HepG2 (cell line): Measurements from ENCODE around the gene SNED1. TPM values are rescaled to one million over a fixed set of nuclear protein-coding genes. Genes with fewer than 3 reads are reported as not detected.
A peak's percentile ranks its signal among the peaks of the same experiment; 100 is the strongest.

Source experiments
- ATAC-seq: fragments of 200-7000 bp; cut with Tn5 transposase; 3 replicates; pipeline ENCODE4 v1.9.1; 2020; ENCODE audit warnings: mild to moderate bottlenecking, moderate library complexity
- BruUV-seq: library from RNA; stranded (reverse); fragments of 400-500 nt; replicated peaks from 2 replicates; lab custom pipeline; 2021; lab: Mats Ljungman, UMichigan
- CTCF ChIA-PET: fragments of 300-600 bp; formaldehyde crosslinking; extraction: SDS; loops from one replicate; lab custom pipeline; 2021; ENCODE audit warnings: low total read pairs, inconsistent platforms, low intra/inter-chr PET ratio; lab: Yijun Ruan, JAX
- POLR2A ChIA-PET: fragments of 350-600 bp; sonication (Branson Sonifier 250); formaldehyde crosslinking; loops from one replicate; lab custom pipeline; 2020; ENCODE audit warnings: antibody characterized with exemption, inconsistent platforms; lab: Yijun Ruan, JAX
- DNase-seq: peaks from one replicate; pipeline ENCODE4 v3.0.0-alpha.2; 2015; ENCODE audit warnings: low spot score
- FAIRE-seq: peaks from 3 replicates; lab custom pipeline; 2011; peaks lifted over from hg19 to GRCh38; lab: Jason Lieb, UNC
- H2AFZ ChIP-seq: one replicate; pipeline ENCODE4 v1.6.1; 2011; ENCODE audit warnings: low read length, inconsistent platforms
- H3K27ac ChIP-seq: fragments of 300-600 bp; 3 replicates; pipeline ENCODE4 v1.8.0; 2011; ENCODE audit warnings: mixed run types, mild to moderate bottlenecking, mixed read lengths, low read length, inconsistent platforms; ENCODE audit not compliant: insufficient read depth; ENCODE audit errors: extremely low read length
- H3K27me3 ChIP-seq, 2 experiments: fragments of 200-600 bp in 1 of 2; 2 replicates in 1 of 2; 3 replicates in 1 of 2; pipeline versions ENCODE4 v1.6.0 to v1.8.0; 2011; ENCODE audit warnings: low read length in 2 of 2, mild to moderate bottlenecking in 2 of 2, moderate library complexity in 2 of 2, inconsistent platforms in 1 of 2; ENCODE audit not compliant: insufficient read depth in 2 of 2, control insufficient read depth in 1 of 2
- H3K36me3 ChIP-seq, 2 experiments: fragments of 200-600 bp in 1 of 2; replicated peaks in 1 of 2; 2 replicates in 1 of 2; 3 replicates in 1 of 2; pipeline versions ENCODE4 v1.5.1 to v1.8.0; 2011; ENCODE audit warnings: low read length in 2 of 2, inconsistent platforms in 1 of 2; ENCODE audit not compliant: insufficient read depth in 2 of 2, control insufficient read depth in 1 of 2
- H3K4me1 ChIP-seq: 2 replicates; pipeline ENCODE4 v1.5.1; 2012; ENCODE audit warnings: low read length, inconsistent platforms; ENCODE audit not compliant: insufficient read depth
- H3K4me2 ChIP-seq: 2 replicates; pipeline ENCODE4 v1.6.0; 2011; ENCODE audit warnings: low read depth, low read length, inconsistent platforms
- H3K4me3 ChIP-seq, 3 experiments: fragments of 200-600 bp in 1 of 3; sonication (generic), shearing (Covaris generic) in 1 of 3; replicated peaks in 1 of 3; 2 replicates each; pipeline ENCODE4 v1.5.1; 2011 to 2016; ENCODE audit warnings: low read length in 3 of 3, inconsistent platforms in 2 of 3, low read depth in 2 of 3, mild to moderate bottlenecking in 2 of 3, control low read depth in 1 of 3, mixed read lengths in 1 of 3; ENCODE audit not compliant: insufficient read depth in 1 of 3
- H3K79me2 ChIP-seq: one replicate; pipeline ENCODE4 v1.6.1; 2011; ENCODE audit warnings: low read length, inconsistent platforms; ENCODE audit not compliant: insufficient read depth
- H3K9ac ChIP-seq: 2 replicates; pipeline ENCODE4 v1.6.0; 2011; ENCODE audit warnings: mild to moderate bottlenecking, low read depth, low read length, inconsistent platforms; ENCODE audit not compliant: insufficient read depth
- H3K9me3 ChIP-seq: 2 replicates; pipeline ENCODE4 v1.5.1; 2012; ENCODE audit warnings: mild to moderate bottlenecking, low read length
- H4K20me1 ChIP-seq: 2 replicates; pipeline ENCODE4 v1.6.0; 2011; ENCODE audit warnings: inconsistent platforms, mild to moderate bottlenecking, low read length, moderate library complexity; ENCODE audit not compliant: insufficient read depth
- AKAP8 ChIP-seq: sonication (generic); formaldehyde crosslinking; IDR thresholded peaks from 2 replicates; pipeline ENCODE4 v1.5.1; 2020; ENCODE audit warnings: mild to moderate bottlenecking, missing genetic modification reagents
- ARID2 ChIP-seq: sonication (generic); formaldehyde crosslinking; IDR thresholded peaks from 2 replicates; pipeline ENCODE4 v1.8.1; 2022; ENCODE audit warnings: mild to moderate bottlenecking, missing genetic modification reagents, borderline replicate concordance
- CREB1 ChIP-seq, 2 experiments: fragments of 450-650 bp in 1 of 2; IDR thresholded peaks; 2 replicates each; pipeline ENCODE4 v1.6.1; 2016 to 2017; ENCODE audit warnings: control low read depth in 1 of 2, mild to moderate bottlenecking in 1 of 2, missing compliant biosample characterization in 1 of 2, missing genetic modification characterization in 1 of 2
- HOXA7 ChIP-seq: sonication (generic); formaldehyde crosslinking; IDR thresholded peaks from 2 replicates; pipeline ENCODE4 v1.8.1; 2022; ENCODE audit warnings: mild to moderate bottlenecking, missing genetic modification reagents, moderate library complexity
- TAF15 ChIP-seq: fragments of 200-400 bp; formaldehyde crosslinking; IDR thresholded peaks from one replicate; pipeline ENCODE4 v1.6.1; 2018; ENCODE audit warnings: mild to moderate bottlenecking, low read depth, low read length; ENCODE audit not compliant: poor library complexity, severe bottlenecking
- ZBTB1 ChIP-seq: sonication (generic); formaldehyde crosslinking; IDR thresholded peaks from 2 replicates; pipeline ENCODE4 v1.4.0; 2020; ENCODE audit warnings: missing genetic modification reagents, borderline replicate concordance
- ZNF12 ChIP-seq: sonication (generic); formaldehyde crosslinking; IDR thresholded peaks from 2 replicates; pipeline ENCODE4 v1.5.0; 2020; ENCODE audit warnings: missing genetic modification reagents
- ZNF230 ChIP-seq: sonication (generic); formaldehyde crosslinking; IDR thresholded peaks from 2 replicates; pipeline ENCODE4 v1.4.0; 2020; ENCODE audit warnings: mild to moderate bottlenecking, missing genetic modification reagents
- ZNF468 ChIP-seq: sonication (generic); formaldehyde crosslinking; IDR thresholded peaks from 2 replicates; pipeline ENCODE4 v1.8.0; 2022; ENCODE audit warnings: mild to moderate bottlenecking, moderate library complexity, missing genetic modification reagents
- WGBS: methylation state at CpG from one replicate; pipeline ENCODE4 v1.1.6; 2017; ENCODE audit warnings: low lambda C conversion rate; 5-methylcytosine and 5-hydroxymethylcytosine counted together
- in situ Hi-C: cut with HindIII; loops from 2 replicates; pipeline ENCODE4 v1.10.0; 2017; ENCODE audit warnings: low pct_unique_long_range_greater_than_20kb; ENCODE audit not compliant: extremely low pct_ligation_motif_present
- intact Hi-C: fragments of 100-400 bp; cut with micrococcal nuclease; formaldehyde crosslinking; loops from one replicate; pipeline ENCODE4 v1.10.0; 2022; ENCODE audit not compliant: unreplicated experiment
- polyA plus RNA-seq, 8 experiments: library from polyadenylated mRNA; depleted of rRNA in 3 of 8; stranded (reverse) in 7 of 8; unstranded in 1 of 8; fragments of >200 nt; fragmentation: Illumina TruSeq in 4 of 8; extraction: Trizol in 4 of 8; gene quantifications; 2 replicates each; pipeline versions ENCODE4 v1.2.1 to v1.2.3, GENCODE V29; 2011 to 2016; ENCODE audit warnings: low read depth in 4 of 8, missing spikeins in 1 of 8, mixed read lengths in 1 of 8; ENCODE audit not compliant: insufficient read depth in 1 of 8
- total RNA-seq, 5 experiments: library from RNA; depleted of rRNA; stranded (reverse); fragments of >200 nt; fragmentation: Illumina TruSeq; extraction: Trizol; gene quantifications; 2 replicates each; pipeline ENCODE4 v1.2.3, GENCODE V29; 2016; ENCODE audit warnings: low read depth in 1 of 5
- TF ChIP-seq, protein P1 (sequence below): sonication (generic); formaldehyde crosslinking; IDR thresholded peaks from 2 replicates; pipeline ENCODE4 v1.4.0; 2020; ENCODE audit warnings: missing genetic modification reagents
- TF ChIP-seq, protein P2 (sequence below), 2 experiments: sonication (generic) in 1 of 2; formaldehyde crosslinking in 1 of 2; IDR thresholded peaks; 2 replicates each; pipeline versions ENCODE4 v1.4.0 to v1.6.1; 2018 to 2020; ENCODE audit warnings: missing genetic modification reagents in 2 of 2, borderline replicate concordance in 1 of 2, low read depth in 1 of 2, mild to moderate bottlenecking in 1 of 2, missing biosample characterization in 1 of 2

SNED1 gene
- total and polyA plus RNA-seq, 2 of the 13 experiments (the other 11 are each of a cell fraction or from before 2014, with no cell fraction given), result 0.15 to 0.65 TPM

DNA sequence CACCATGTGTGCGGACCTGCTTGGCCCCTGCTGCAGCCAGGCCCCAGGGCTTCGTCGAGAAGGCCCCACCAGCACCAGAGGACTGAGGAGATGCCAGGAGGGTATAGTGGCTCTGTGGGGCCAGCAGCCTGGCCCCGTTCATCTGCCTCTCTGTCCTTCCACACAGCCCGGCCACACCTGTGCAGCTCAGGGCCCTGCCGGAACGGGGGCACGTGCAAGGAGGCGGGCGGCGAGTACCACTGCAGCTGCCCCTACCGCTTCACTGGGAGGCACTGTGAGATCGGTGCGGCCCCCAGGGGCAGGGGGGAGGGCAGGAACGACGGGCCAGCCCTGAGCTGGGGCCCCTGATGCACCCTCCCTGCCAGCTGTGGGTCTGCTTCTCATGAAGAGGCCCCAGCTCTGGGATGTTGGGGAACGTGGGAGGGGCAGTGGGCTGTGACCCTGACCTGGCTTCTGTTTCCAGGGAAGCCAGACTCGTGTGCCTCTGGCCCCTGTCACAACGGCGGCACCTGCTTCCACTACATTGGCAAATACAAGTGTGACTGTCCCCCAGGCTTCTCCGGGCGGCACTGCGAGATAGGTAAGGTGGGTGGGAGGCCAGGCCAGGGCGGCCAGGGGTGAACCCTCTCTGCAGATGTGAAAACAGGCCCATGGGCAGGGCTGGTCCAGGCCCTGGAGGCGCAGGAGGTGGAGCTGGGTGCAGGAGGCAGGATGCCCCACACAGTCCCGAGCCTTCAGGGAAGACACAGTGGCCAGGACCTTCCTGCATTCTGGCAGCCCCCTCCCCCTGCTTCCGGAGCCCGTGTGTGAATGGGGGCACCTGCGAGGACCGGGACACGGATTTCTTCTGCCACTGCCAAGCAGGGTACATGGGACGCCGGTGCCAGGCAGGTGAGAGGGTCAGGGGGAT is 53.4 kb downstream of the SNED1 start:
- POLR2A ChIA-PET, result no interaction called here
- TF ChIP-seq ZNF12 (CRISPR knock-in tag), result no peak
- no peak for TF ChIP-seq AKAP8 (CRISPR knock-in tag)
- TF ChIP-seq ZNF468, result no peak
- TF ChIP-seq ARID2 (CRISPR knock-in tag), result no peak
- no peak for TF ChIP-seq ZBTB1 (CRISPR knock-in tag)
- TF ChIP-seq TAF15, result no peak
- TF ChIP-seq, protein P1, sequence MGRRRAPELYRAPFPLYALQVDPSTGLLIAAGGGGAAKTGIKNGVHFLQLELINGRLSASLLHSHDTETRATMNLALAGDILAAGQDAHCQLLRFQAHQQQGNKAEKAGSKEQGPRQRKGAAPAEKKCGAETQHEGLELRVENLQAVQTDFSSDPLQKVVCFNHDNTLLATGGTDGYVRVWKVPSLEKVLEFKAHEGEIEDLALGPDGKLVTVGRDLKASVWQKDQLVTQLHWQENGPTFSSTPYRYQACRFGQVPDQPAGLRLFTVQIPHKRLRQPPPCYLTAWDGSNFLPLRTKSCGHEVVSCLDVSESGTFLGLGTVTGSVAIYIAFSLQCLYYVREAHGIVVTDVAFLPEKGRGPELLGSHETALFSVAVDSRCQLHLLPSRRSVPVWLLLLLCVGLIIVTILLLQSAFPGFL (CRISPR knock-in tag), result no peak
- TF ChIP-seq ZNF230 (CRISPR knock-in tag), result no peak
- no peak for TF ChIP-seq CREB1 (IDR thresholded peaks at IDR 0.05)
- TF ChIP-seq CREB1 (CRISPR knock-in tag; IDR thresholded peaks at IDR 0.05), result no peak
- TF ChIP-seq, protein P2, sequence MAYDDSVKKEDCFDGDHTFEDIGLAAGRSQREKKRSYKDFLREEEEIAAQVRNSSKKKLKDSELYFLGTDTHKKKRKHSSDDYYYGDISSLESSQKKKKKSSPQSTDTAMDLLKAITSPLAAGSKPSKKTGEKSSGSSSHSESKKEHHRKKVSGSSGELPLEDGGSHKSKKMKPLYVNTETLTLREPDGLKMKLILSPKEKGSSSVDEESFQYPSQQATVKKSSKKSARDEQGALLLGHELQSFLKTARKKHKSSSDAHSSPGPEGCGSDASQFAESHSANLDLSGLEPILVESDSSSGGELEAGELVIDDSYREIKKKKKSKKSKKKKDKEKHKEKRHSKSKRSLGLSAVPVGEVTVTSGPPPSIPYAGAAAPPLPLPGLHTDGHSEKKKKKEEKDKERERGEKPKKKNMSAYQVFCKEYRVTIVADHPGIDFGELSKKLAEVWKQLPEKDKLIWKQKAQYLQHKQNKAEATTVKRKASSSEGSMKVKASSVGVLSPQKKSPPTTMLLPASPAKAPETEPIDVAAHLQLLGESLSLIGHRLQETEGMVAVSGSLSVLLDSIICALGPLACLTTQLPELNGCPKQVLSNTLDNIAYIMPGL (CRISPR knock-in tag; IDR thresholded peaks at IDR 0.05; ENCODE audit: borderline replicate concordance in 1 of 2, low read depth in 1 of 2), result no peak
- no peak for TF ChIP-seq HOXA7 (CRISPR knock-in tag)

More for the DNA sequence above, 53.4 kb downstream of the SNED1 start:
- no peak overlapping the region for H3K9ac ChIP-seq
- H3K36me3 ChIP-seq, result no peaks in the 10 kb centered on the region
- DNase-seq (no peak), ATAC-seq (peak; percentile 18), FAIRE-seq (no peak)
- no peak overlapping the region for H3K4me2 ChIP-seq
- H4K20me1 ChIP-seq, result no peaks in the 10 kb centered on the region
- no peak overlapping the region for H3K4me3 ChIP-seq
- no peak overlapping the region for H3K27ac ChIP-seq
- CTCF ChIA-PET, result no interaction called here
- intact Hi-C loops, result no loop called here
- WGBS, result 61% methylated on average over 32 of the region's 33 CpGs
- H3K4me1 ChIP-seq, result no peaks in the 10 kb centered on the region
- no peak overlapping the region for H2AFZ ChIP-seq
- H3K9me3 ChIP-seq, result no peaks in the 10 kb centered on the region
- BruUV-seq, result no TSS peak
- H3K79me2 ChIP-seq, result no peaks in the 10 kb centered on the region
- H3K27me3 ChIP-seq, result no peaks in the 10 kb centered on the region
- in situ Hi-C loops, result no loop called here
